HCT116 (cell line): ENCODE measurements around the gene GRIK5. TPM values are rescaled to one million over a fixed set of nuclear protein-coding genes. Genes with fewer than 3 reads are reported as not detected.

Experiments used
- ATAC-seq: fragments of 200-7000 bp; cut with Tn5 transposase; 2 replicates; pipeline ENCODE4 v1.9.1; 2020; ENCODE audit warnings: mild to moderate bottlenecking, moderate library complexity
- BruUV-seq: library from RNA; stranded (reverse); fragments of 400-500 nt; replicated peaks from 2 replicates; lab custom pipeline; 2021; lab: Mats Ljungman, UMichigan
- CTCF ChIA-PET: fragments of 300-600 bp; sonication (Branson Sonifier 250); formaldehyde crosslinking; loops from one replicate; lab custom pipeline; 2021; ENCODE audit warnings: antibody characterized with exemption; lab: Charles Lee
- POLR2A ChIA-PET: fragments of 300-600, 350-600 bp; sonication (Branson Sonifier 250); formaldehyde crosslinking; loops from one replicate; lab custom pipeline; 2021; ENCODE audit warnings: antibody characterized with exemption; lab: Charles Lee
- RAD21 ChIA-PET, 2 experiments: fragments of 300-600 bp; sonication (Branson Sonifier 250); formaldehyde crosslinking; loops; one replicate each; lab custom pipeline; 2023; ENCODE audit warnings: low total read pairs in 2 of 2; ENCODE audit not compliant: uncharacterized antibody in 2 of 2, unreplicated experiment in 2 of 2, low non-redundant PET in 1 of 2; lab: Charles Lee
- DNase-seq: peaks from one replicate; pipeline ENCODE4 v3.0.0-alpha.2; 2010; ENCODE audit warnings: low read depth, low spot score
- H2AFZ ChIP-seq: fragments of 200-600 bp; shearing (Covaris generic), sonication (generic); 2 replicates; pipeline ENCODE4 v1.6.1; 2017; ENCODE audit warnings: low read depth, mixed run types, mixed read lengths, antibody characterized with exemption, low read length; ENCODE audit not compliant: poor library complexity, severe bottlenecking
- H3K27ac ChIP-seq: 2 replicates; pipeline ENCODE4 v1.5.1; 2012; ENCODE audit warnings: low read depth, low read length
- H3K27me3 ChIP-seq: fragments of 200-600 bp; sonication (generic); 2 replicates; pipeline ENCODE4 v1.6.1; 2016; ENCODE audit warnings: mixed run types, low read length, mixed read lengths; ENCODE audit not compliant: insufficient read depth
- H3K36me3 ChIP-seq, 2 experiments: fragments of 200-500 bp in 1 of 2; fragments of 200-600 bp in 1 of 2; sonication (Bioruptor generic) in 1 of 2; sonication (generic) in 1 of 2; 2 replicates each; pipeline versions ENCODE4 v1.5.1 to v1.6.1; 2014 to 2016; ENCODE audit warnings: low read length in 2 of 2, inconsistent platforms in 1 of 2, mixed read lengths in 1 of 2, mixed run types in 1 of 2; ENCODE audit not compliant: insufficient read depth in 2 of 2, control insufficient read depth in 1 of 2
- H3K4me1 ChIP-seq, 2 experiments: fragments of 200-600 bp in 1 of 2; sonication (generic) in 1 of 2; 2 replicates each; pipeline versions ENCODE4 v1.5.1 to v1.6.1; 2012 to 2017; ENCODE audit warnings: low read length in 2 of 2, inconsistent platforms in 1 of 2, mild to moderate bottlenecking in 1 of 2, mixed read lengths in 1 of 2, mixed run types in 1 of 2, moderate library complexity in 1 of 2; ENCODE audit not compliant: insufficient read depth in 2 of 2, control insufficient read depth in 1 of 2
- H3K4me2 ChIP-seq: fragments of 200-600 bp; sonication (generic); 2 replicates; pipeline ENCODE4 v1.6.1; 2017; ENCODE audit warnings: mixed run types, low read length, mixed read lengths
- H3K4me3 ChIP-seq, 2 experiments: fragments of 200-600 bp in 1 of 2; sonication (generic) in 1 of 2; replicated peaks in 1 of 2; 2 replicates each; pipeline ENCODE4 v1.5.1; 2011 to 2016; ENCODE audit warnings: low read length in 2 of 2, control low read depth in 1 of 2, low read depth in 1 of 2, mild to moderate bottlenecking in 1 of 2, mixed read lengths in 1 of 2, mixed run types in 1 of 2
- H3K79me2 ChIP-seq: fragments of 200-600 bp; sonication (generic); 2 replicates; pipeline ENCODE4 v1.6.1; 2017; ENCODE audit warnings: mild to moderate bottlenecking, mixed run types, low read length, moderate library complexity, mixed read lengths; ENCODE audit not compliant: insufficient read depth
- H3K9ac ChIP-seq: fragments of 200-600 bp; sonication (generic); 2 replicates; pipeline ENCODE4 v1.6.1; 2016; ENCODE audit warnings: low read length, mixed read lengths
- H3K9me2 ChIP-seq: fragments of 200-600 bp; sonication (generic), shearing (Covaris generic); 2 replicates; pipeline ENCODE4 v1.6.1; 2017; ENCODE audit warnings: mixed run types, mild to moderate bottlenecking, moderate library complexity; ENCODE audit not compliant: insufficient read depth
- H3K9me3 ChIP-seq, 2 experiments: fragments of 200-500 bp in 1 of 2; fragments of 200-600 bp in 1 of 2; sonication (Bioruptor generic) in 1 of 2; sonication (generic) in 1 of 2; 2 replicates each; pipeline ENCODE4 v1.6.1; 2014 to 2017; ENCODE audit warnings: low read length in 2 of 2, mixed read lengths in 2 of 2, inconsistent platforms in 1 of 2, low read depth in 1 of 2, mild to moderate bottlenecking in 1 of 2, mixed run types in 1 of 2, moderate library complexity in 1 of 2; ENCODE audit not compliant: control insufficient read depth in 1 of 2, insufficient read depth in 1 of 2
- H4K20me1 ChIP-seq: fragments of 200-600 bp; sonication (generic), shearing (Covaris generic); 2 replicates; pipeline ENCODE4 v1.6.1; 2017; ENCODE audit warnings: mixed run types, mild to moderate bottlenecking, moderate library complexity; ENCODE audit not compliant: insufficient read depth
- CEBPB ChIP-seq: IDR thresholded peaks from 2 replicates; pipeline ENCODE4 v1.6.1; 2012; ENCODE audit warnings: low read depth
- ELF1 ChIP-seq: IDR thresholded peaks from 2 replicates; pipeline ENCODE4 v1.6.1; 2012; ENCODE audit warnings: low read depth, borderline replicate concordance
- EZH2 ChIP-seq: fragments of 200-600 bp; sonication (generic); IDR thresholded peaks from 2 replicates; pipeline ENCODE4 v1.6.1; 2017; ENCODE audit warnings: antibody characterized with exemption, mixed run types
- JUND ChIP-seq: IDR thresholded peaks from 2 replicates; pipeline ENCODE4 v1.6.1; 2012
- POLR2AphosphoS5 ChIP-seq: IDR thresholded peaks from 2 replicates; pipeline ENCODE4 v1.6.1; 2011; ENCODE audit warnings: mild to moderate bottlenecking, low read depth, low read length, moderate library complexity
- YY1 ChIP-seq: IDR thresholded peaks from 2 replicates; pipeline ENCODE4 v1.6.1; 2011; ENCODE audit warnings: low read length, low read depth, moderate library complexity, mild to moderate bottlenecking; ENCODE audit not compliant: insufficient replicate concordance; ENCODE audit errors: extremely low read depth
- ZFX ChIP-seq: fragments of 450-650 bp; IDR thresholded peaks from 2 replicates; pipeline ENCODE4 v1.6.1; 2017
- intact Hi-C: fragments of 100-400 bp; cut with micrococcal nuclease; formaldehyde crosslinking; loops from 2 replicates; pipeline ENCODE4 v1.10.0; 2022
- total RNA-seq: library from RNA; stranded (reverse); gene quantifications from one replicate; pipeline ENCODE4 v1.2.1, GENCODE V29; 2021; ENCODE audit not compliant: unreplicated experiment

The GRIK5 gene
- total RNA-seq, 1 experiment from 2014 or later = 1.7 TPM

DNA sequence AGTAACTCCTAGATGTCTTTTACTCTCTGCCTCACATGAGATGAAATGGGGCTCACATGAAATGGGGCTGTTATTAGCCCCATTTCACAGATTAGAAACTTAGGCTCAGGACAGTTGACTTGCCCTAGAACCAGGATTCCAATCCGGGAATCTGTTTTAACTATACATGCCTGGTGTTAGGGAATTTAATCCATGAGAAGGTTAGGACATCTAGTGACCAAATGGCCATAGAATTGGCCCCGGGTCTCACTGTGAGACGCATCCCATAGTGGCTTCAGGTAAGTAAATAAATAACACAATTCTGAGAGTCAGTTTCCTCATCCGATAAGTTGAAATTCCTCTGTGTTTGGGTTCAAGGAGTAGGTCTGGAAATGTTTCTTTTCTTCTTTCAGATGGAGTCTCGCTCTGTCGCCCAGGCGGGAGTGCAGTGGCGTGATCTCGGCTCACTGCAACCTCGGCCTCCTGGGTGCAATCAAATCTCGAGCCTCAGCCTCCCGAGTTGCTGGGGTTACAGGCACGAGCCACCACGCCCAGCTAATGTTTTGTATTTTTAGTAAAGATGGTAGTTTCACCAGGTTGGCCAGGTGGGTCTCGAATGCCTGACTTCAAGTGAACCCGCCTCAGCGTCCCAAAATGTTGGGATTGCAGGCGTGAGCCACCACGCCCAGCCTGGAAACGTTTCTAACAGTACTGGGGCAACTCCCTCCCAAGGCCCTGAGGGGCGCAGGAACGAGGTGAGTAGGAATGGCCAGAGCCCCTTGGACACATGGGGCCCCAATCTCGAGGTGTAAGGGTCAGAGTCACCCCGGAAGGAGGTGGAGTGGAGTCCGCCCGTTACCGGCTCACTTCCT, 4.7 kb upstream of the GRIK5 start (continued):
- TF ChIP-seq ELF1 (no peak), ZFX (peak; percentile 26; the same call in 1 of the 2 replicates)

DNA sequence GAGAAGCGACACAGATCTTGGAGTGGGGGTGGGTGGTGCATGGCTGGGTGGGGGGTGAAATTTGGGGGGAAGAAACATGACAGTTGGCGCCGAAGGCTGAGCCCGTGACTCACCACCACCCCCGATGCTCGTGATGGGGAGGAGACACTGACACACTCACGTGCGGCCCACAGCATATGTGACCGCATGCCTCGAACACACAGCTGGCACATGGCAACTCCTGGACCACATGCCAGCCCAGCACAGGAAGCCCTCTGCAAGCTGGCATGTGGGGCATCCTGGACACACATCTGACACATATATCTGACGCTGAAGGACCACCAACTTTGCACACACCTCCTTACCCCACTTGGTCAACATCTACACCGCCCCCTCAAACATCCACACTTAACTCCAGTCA, 1.2 kb upstream of the GRIK5 start:
- H3K27ac ChIP-seq = no peak overlapping the region
- ATAC-seq (no peak), DNase-seq (no peak)
- H3K4me3 ChIP-seq = no peak overlapping the region
- TF ChIP-seq POLR2AphosphoS5 (no peak), EZH2 (no peak), YY1 (no peak), JUND (no peak), ZFX (no peak), CEBPB (no peak)
- intact Hi-C loops = loop anchor here (10.0 kb wide), 1 partner anchor 454 kb away; the partner anchor contains the start of gene CEACAM1
- no peak overlapping the region for H3K4me2 ChIP-seq
- no peak overlapping the region for H2AFZ ChIP-seq
- peaks cover 19% of the 10 kb centered on the region; the same call in 1 of the 2 replicates for H3K27me3 ChIP-seq
- no peaks in the 10 kb centered on the region for H4K20me1 ChIP-seq
- H3K4me1 ChIP-seq = peaks cover 5 to 13% of the 10 kb centered on the region in 2 experiments
- peaks cover 4% of the 10 kb centered on the region; the same call in 1 of the 2 replicates for H3K79me2 ChIP-seq
- H3K36me3 ChIP-seq = no peaks in the 10 kb centered on the region
- no peaks in the 10 kb centered on the region for H3K9me2 ChIP-seq
- ChIA-PET CTCF (no interaction called here), POLR2A (no interaction called here), RAD21 (no interaction called here)
- H3K9ac ChIP-seq = no peak overlapping the region
- no TSS peak for BruUV-seq
- H3K9me3 ChIP-seq = no peaks in the 10 kb centered on the region
